Erythroblast (primary cell): ENCODE measurements around the gene INTS12.
"Not testable (repeated sequence)": the region's sequence is repeated elsewhere in the genome, so short reads cannot be mapped to it uniquely, and the experiment has no call there.

Experiments
- GATA1 ChIP-seq: IDR thresholded peaks from 2 replicates; pipeline ENCODE4 v1.6.1; 2011; ENCODE audit warnings: low read depth, mild to moderate bottlenecking, control low read depth, low read length, moderate library complexity
- POLR2A ChIP-seq: IDR thresholded peaks from 2 replicates; pipeline ENCODE4 v1.6.1; 2011; ENCODE audit warnings: mild to moderate bottlenecking, low read length

DNA sequence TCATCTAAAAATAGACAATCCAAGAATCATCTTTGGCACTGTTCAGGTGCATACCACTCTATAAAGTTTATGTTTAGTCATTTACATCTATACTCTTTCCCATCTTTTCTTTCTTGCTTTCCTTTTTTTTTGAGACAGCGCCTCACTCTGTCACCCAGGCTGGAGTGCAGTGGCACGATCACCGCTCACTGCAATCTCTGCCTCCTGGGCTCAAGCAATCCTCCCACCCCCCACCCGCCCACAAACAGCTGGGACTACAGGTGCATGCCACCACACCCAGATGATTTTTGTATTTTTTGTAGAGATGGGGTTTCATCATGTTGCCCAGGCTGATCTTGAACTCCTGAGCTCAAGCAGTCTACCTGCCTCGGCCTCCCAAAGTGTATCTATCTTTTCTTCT lies 13.7 kb downstream of the INTS12 start:
- not testable (repeated sequence) for TF ChIP-seq POLR2A, GATA1
